HCT116 (cell line): ENCODE results near the gene TEX10. TPM values are rescaled to one million over a fixed set of nuclear protein-coding genes. Genes with fewer than 3 reads are reported as not detected.
A peak's percentile ranks its signal among the peaks of the same experiment; 100 is the strongest.
"Not testable (repeated sequence)": the region's sequence is repeated elsewhere in the genome, so short reads cannot be mapped to it uniquely, and the experiment has no call there.

ENCODE experiments used
- ATAC-seq: fragments of 200-7000 bp; cut with Tn5 transposase; 2 replicates; pipeline ENCODE4 v1.9.1; 2020; ENCODE audit warnings: mild to moderate bottlenecking, moderate library complexity
- BruUV-seq: library from RNA; stranded (reverse); fragments of 400-500 nt; replicated peaks from 2 replicates; lab custom pipeline; 2021; lab: Mats Ljungman, UMichigan
- CTCF ChIA-PET: fragments of 300-600 bp; sonication (Branson Sonifier 250); formaldehyde crosslinking; loops from one replicate; lab custom pipeline; 2021; ENCODE audit warnings: antibody characterized with exemption; lab: Charles Lee
- POLR2A ChIA-PET: fragments of 300-600, 350-600 bp; sonication (Branson Sonifier 250); formaldehyde crosslinking; loops from one replicate; lab custom pipeline; 2021; ENCODE audit warnings: antibody characterized with exemption; lab: Charles Lee
- RAD21 ChIA-PET, 2 experiments: fragments of 300-600 bp; sonication (Branson Sonifier 250); formaldehyde crosslinking; loops; one replicate each; lab custom pipeline; 2023; ENCODE audit warnings: low total read pairs in 2 of 2; ENCODE audit not compliant: uncharacterized antibody in 2 of 2, unreplicated experiment in 2 of 2, low non-redundant PET in 1 of 2; lab: Charles Lee
- DNase-seq: peaks from one replicate; pipeline ENCODE4 v3.0.0-alpha.2; 2010; ENCODE audit warnings: low read depth, low spot score
- H2AFZ ChIP-seq: fragments of 200-600 bp; shearing (Covaris generic), sonication (generic); 2 replicates; pipeline ENCODE4 v1.6.1; 2017; ENCODE audit warnings: low read depth, mixed run types, mixed read lengths, antibody characterized with exemption, low read length; ENCODE audit not compliant: poor library complexity, severe bottlenecking
- H3K27ac ChIP-seq: 2 replicates; pipeline ENCODE4 v1.5.1; 2012; ENCODE audit warnings: low read depth, low read length
- H3K27me3 ChIP-seq: fragments of 200-600 bp; sonication (generic); 2 replicates; pipeline ENCODE4 v1.6.1; 2016; ENCODE audit warnings: mixed run types, low read length, mixed read lengths; ENCODE audit not compliant: insufficient read depth
- H3K36me3 ChIP-seq, 2 experiments: fragments of 200-500 bp in 1 of 2; fragments of 200-600 bp in 1 of 2; sonication (Bioruptor generic) in 1 of 2; sonication (generic) in 1 of 2; 2 replicates each; pipeline versions ENCODE4 v1.5.1 to v1.6.1; 2014 to 2016; ENCODE audit warnings: low read length in 2 of 2, inconsistent platforms in 1 of 2, mixed read lengths in 1 of 2, mixed run types in 1 of 2; ENCODE audit not compliant: insufficient read depth in 2 of 2, control insufficient read depth in 1 of 2
- H3K4me1 ChIP-seq, 2 experiments: fragments of 200-600 bp in 1 of 2; sonication (generic) in 1 of 2; 2 replicates each; pipeline versions ENCODE4 v1.5.1 to v1.6.1; 2012 to 2017; ENCODE audit warnings: low read length in 2 of 2, inconsistent platforms in 1 of 2, mild to moderate bottlenecking in 1 of 2, mixed read lengths in 1 of 2, mixed run types in 1 of 2, moderate library complexity in 1 of 2; ENCODE audit not compliant: insufficient read depth in 2 of 2, control insufficient read depth in 1 of 2
- H3K4me2 ChIP-seq: fragments of 200-600 bp; sonication (generic); 2 replicates; pipeline ENCODE4 v1.6.1; 2017; ENCODE audit warnings: mixed run types, low read length, mixed read lengths
- H3K4me3 ChIP-seq, 2 experiments: fragments of 200-600 bp in 1 of 2; sonication (generic) in 1 of 2; replicated peaks in 1 of 2; 2 replicates each; pipeline ENCODE4 v1.5.1; 2011 to 2016; ENCODE audit warnings: low read length in 2 of 2, control low read depth in 1 of 2, low read depth in 1 of 2, mild to moderate bottlenecking in 1 of 2, mixed read lengths in 1 of 2, mixed run types in 1 of 2
- H3K79me2 ChIP-seq: fragments of 200-600 bp; sonication (generic); 2 replicates; pipeline ENCODE4 v1.6.1; 2017; ENCODE audit warnings: mild to moderate bottlenecking, mixed run types, low read length, moderate library complexity, mixed read lengths; ENCODE audit not compliant: insufficient read depth
- H3K9ac ChIP-seq: fragments of 200-600 bp; sonication (generic); 2 replicates; pipeline ENCODE4 v1.6.1; 2016; ENCODE audit warnings: low read length, mixed read lengths
- H3K9me2 ChIP-seq: fragments of 200-600 bp; sonication (generic), shearing (Covaris generic); 2 replicates; pipeline ENCODE4 v1.6.1; 2017; ENCODE audit warnings: mixed run types, mild to moderate bottlenecking, moderate library complexity; ENCODE audit not compliant: insufficient read depth
- H3K9me3 ChIP-seq, 2 experiments: fragments of 200-500 bp in 1 of 2; fragments of 200-600 bp in 1 of 2; sonication (Bioruptor generic) in 1 of 2; sonication (generic) in 1 of 2; 2 replicates each; pipeline ENCODE4 v1.6.1; 2014 to 2017; ENCODE audit warnings: low read length in 2 of 2, mixed read lengths in 2 of 2, inconsistent platforms in 1 of 2, low read depth in 1 of 2, mild to moderate bottlenecking in 1 of 2, mixed run types in 1 of 2, moderate library complexity in 1 of 2; ENCODE audit not compliant: control insufficient read depth in 1 of 2, insufficient read depth in 1 of 2
- H4K20me1 ChIP-seq: fragments of 200-600 bp; sonication (generic), shearing (Covaris generic); 2 replicates; pipeline ENCODE4 v1.6.1; 2017; ENCODE audit warnings: mixed run types, mild to moderate bottlenecking, moderate library complexity; ENCODE audit not compliant: insufficient read depth
- CTCF ChIP-seq, 3 experiments: fragments of 200-600 bp in 1 of 3; sonication (generic) in 1 of 3; IDR thresholded peaks in 2 of 3; conservative IDR thresholded peaks in 1 of 3; 2 replicates each; pipeline ENCODE4 v1.5.1; 2012 to 2017; ENCODE audit warnings: low read depth in 2 of 3, low read length in 2 of 3, antibody characterized with exemption in 1 of 3, borderline replicate concordance in 1 of 3, control low read depth in 1 of 3, mild to moderate bottlenecking in 1 of 3, mixed read lengths in 1 of 3, mixed run types in 1 of 3, moderate library complexity in 1 of 3; ENCODE audit not compliant: insufficient read depth in 1 of 3
- POLR2A ChIP-seq: IDR thresholded peaks from 2 replicates; pipeline ENCODE4 v1.7.0; 2011; ENCODE audit warnings: borderline replicate concordance; ENCODE audit not compliant: insufficient read depth, insufficient read length; ENCODE audit errors: extremely low read depth
- RAD21 ChIP-seq: IDR thresholded peaks from 2 replicates; pipeline ENCODE4 v1.6.1; 2012; ENCODE audit warnings: low read depth, mild to moderate bottlenecking
- SRF ChIP-seq: IDR thresholded peaks from 2 replicates; pipeline ENCODE4 v1.6.1; 2012; ENCODE audit warnings: low read depth
- intact Hi-C: fragments of 100-400 bp; cut with micrococcal nuclease; formaldehyde crosslinking; loops from 2 replicates; pipeline ENCODE4 v1.10.0; 2022
- total RNA-seq: library from RNA; stranded (reverse); gene quantifications from one replicate; pipeline ENCODE4 v1.2.1, GENCODE V29; 2021; ENCODE audit not compliant: unreplicated experiment

TEX10 gene
- total RNA-seq, 1 experiment from 2014 or later: 53.0 TPM

DNA sequence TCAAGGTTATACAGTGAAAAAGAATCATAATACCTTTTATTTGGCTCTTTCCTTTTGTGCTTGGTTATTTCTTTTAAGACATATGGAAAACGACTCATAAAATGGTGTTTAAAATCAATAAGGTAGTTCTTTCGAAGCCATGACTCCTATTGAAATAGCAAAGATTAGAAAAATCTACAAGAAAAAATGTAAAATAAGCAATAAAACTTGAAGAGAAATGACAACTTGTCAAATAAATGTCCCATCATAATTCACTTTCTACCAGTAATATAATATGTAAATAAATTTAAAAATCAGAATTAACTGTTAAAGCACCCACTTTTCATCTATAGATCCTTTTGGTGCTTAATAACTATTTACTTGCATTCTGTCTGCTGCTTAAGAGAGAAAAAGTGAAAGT lies 12.5 kb downstream of the TEX10 start (continued):
- TF ChIP-seq POLR2A: no peak

DNA sequence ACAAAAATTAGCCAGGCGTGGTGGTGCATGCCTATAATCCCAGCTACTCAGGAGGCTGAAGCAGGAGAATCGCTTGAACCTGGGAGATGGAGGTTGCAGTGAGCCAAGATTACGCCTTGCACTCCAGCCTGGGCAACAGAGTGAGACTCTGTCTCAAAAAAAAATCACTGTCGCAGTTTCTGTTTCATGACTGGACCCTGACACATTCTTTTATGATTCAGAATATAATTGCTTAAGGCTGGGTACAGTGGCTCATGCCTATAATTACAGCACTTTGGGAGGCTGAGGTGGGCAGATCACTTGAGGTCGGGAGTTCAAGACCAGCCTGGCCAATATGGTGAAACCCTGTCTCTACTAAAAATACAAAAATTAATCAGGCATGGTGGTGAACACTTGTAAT lies 14.0 kb downstream of the TEX10 start:
- not testable (repeated sequence) for DNase-seq

GRCh38 chr9:100324594-100325200 lies 28.0 kb downstream of the TEX10 start:
- Histone ChIP-seq H3K4me2 (no peak overlapping the region), H3K4me1 (no peaks in the 10 kb centered on the region), H4K20me1 (peaks cover 18% of the 10 kb centered on the region; the same call in 1 of the 2 replicates), H3K27me3 (no peaks in the 10 kb centered on the region), H2AFZ (no peak overlapping the region), H3K27ac (no peak overlapping the region), H3K9me2 (no peaks in the 10 kb centered on the region), H3K4me3 (no peak overlapping the region), H3K36me3 (peaks cover 47% of the 10 kb centered on the region in 2 experiments), H3K9me3 (no peaks in the 10 kb centered on the region), H3K9ac (no peak overlapping the region), H3K79me2 (peaks cover 81% of the 10 kb centered on the region)
- CTCF ChIA-PET: interaction anchor here (0.6 to 2.7 kb wide), 26 partner anchors 9 to 1162 kb away, joined by 3 to 17 read pairs (median 4); partner anchors contain the start of genes TEX10 and TMEFF1
- BruUV-seq: no TSS peak
- peak; percentile 27 for DNase-seq
- POLR2A ChIA-PET: interaction anchor here (1.4 kb wide), 1 partner anchor 28 kb away, joined by 3 read pairs; the partner anchor contains the start of gene TEX10
- RAD21 ChIA-PET: no interaction called here
- TF ChIP-seq CTCF (IDR thresholded peaks at IDR 0.05 in 2 of 3, conservative IDR thresholded peaks at IDR 0.05 in 1 of 3; ENCODE audit: borderline replicate concordance in 1 of 3, insufficient read depth in 1 of 3, low read depth in 2 of 3, low read length in 2 of 3) (peak; percentile 28 to 62 (median 36); a peak in 4 of 6 replicates), SRF (no peak), RAD21 (peak; percentile 37)
- intact Hi-C loops: loop anchor here (2.0 to 5.0 kb wide), 4 partner anchors 273 to 1057 kb away; no protein-coding TSS in a partner anchor
- ATAC-seq: no peak

More for the DNA sequence above, 14.0 kb downstream of the TEX10 start:
- H3K4me3 ChIP-seq, RAD21 ChIA-PET, H3K9me2 ChIP-seq, H3K4me1 ChIP-seq, POLR2A ChIA-PET, intact Hi-C loops, H3K27ac ChIP-seq, H2AFZ ChIP-seq, H3K27me3 ChIP-seq, H3K9me3 ChIP-seq, H3K9ac ChIP-seq, H3K4me2 ChIP-seq, BruUV-seq, ATAC-seq: not testable (repeated sequence)
- Histone ChIP-seq H4K20me1 (peaks cover 18% of the 10 kb centered on the region), H3K36me3 (peaks cover 5 to 12% of the 10 kb centered on the region in 2 experiments), H3K79me2 (peaks cover 85% of the 10 kb centered on the region)
- CTCF ChIA-PET: interaction anchor here (1.6 to 2.1 kb wide), 2 partner anchors 14 kb away, joined by 4 to 17 read pairs; no protein-coding TSS in a partner anchor
